HUES64 (cell line): ENCODE results near the gene ST3GAL4.
A peak's percentile ranks its signal among the peaks of the same experiment; 100 is the strongest.

ENCODE experiments used
- H3K27ac ChIP-seq: 2 replicates; pipeline ENCODE4 v1.7.0; 2013; ENCODE audit warnings: low read depth, low read length, inconsistent platforms
- H3K27me3 ChIP-seq: 2 replicates; pipeline ENCODE4 v1.6.1; 2013; ENCODE audit warnings: mild to moderate bottlenecking, low read length; ENCODE audit not compliant: insufficient read depth
- H3K36me3 ChIP-seq: 2 replicates; pipeline ENCODE4 v1.6.1; 2013; ENCODE audit warnings: mild to moderate bottlenecking, low read length; ENCODE audit not compliant: insufficient read depth
- H3K4me1 ChIP-seq: 2 replicates; pipeline ENCODE4 v1.6.1; 2013; ENCODE audit warnings: mild to moderate bottlenecking, low read length, moderate library complexity; ENCODE audit not compliant: insufficient read depth
- H3K4me3 ChIP-seq: 2 replicates; pipeline ENCODE4 v1.5.1; 2013; ENCODE audit warnings: mild to moderate bottlenecking, low read length, moderate library complexity
- H3K9ac ChIP-seq: 2 replicates; pipeline ENCODE4 v1.6.1; 2013; ENCODE audit warnings: mild to moderate bottlenecking, low read depth, low read length
- H3K9me3 ChIP-seq: 2 replicates; pipeline ENCODE4 v1.6.1; 2013; ENCODE audit warnings: low read depth, low read length; ENCODE audit not compliant: insufficient read depth
- WGBS: fragments of 150-250, 120-280 bp; methylation state at CpG from one replicate; pipeline ENCODE4 v1.1.7; 2013; ENCODE audit warnings: missing lambda C conversion rate; 5-methylcytosine and 5-hydroxymethylcytosine counted together

The ST3GAL4 gene

DNA sequence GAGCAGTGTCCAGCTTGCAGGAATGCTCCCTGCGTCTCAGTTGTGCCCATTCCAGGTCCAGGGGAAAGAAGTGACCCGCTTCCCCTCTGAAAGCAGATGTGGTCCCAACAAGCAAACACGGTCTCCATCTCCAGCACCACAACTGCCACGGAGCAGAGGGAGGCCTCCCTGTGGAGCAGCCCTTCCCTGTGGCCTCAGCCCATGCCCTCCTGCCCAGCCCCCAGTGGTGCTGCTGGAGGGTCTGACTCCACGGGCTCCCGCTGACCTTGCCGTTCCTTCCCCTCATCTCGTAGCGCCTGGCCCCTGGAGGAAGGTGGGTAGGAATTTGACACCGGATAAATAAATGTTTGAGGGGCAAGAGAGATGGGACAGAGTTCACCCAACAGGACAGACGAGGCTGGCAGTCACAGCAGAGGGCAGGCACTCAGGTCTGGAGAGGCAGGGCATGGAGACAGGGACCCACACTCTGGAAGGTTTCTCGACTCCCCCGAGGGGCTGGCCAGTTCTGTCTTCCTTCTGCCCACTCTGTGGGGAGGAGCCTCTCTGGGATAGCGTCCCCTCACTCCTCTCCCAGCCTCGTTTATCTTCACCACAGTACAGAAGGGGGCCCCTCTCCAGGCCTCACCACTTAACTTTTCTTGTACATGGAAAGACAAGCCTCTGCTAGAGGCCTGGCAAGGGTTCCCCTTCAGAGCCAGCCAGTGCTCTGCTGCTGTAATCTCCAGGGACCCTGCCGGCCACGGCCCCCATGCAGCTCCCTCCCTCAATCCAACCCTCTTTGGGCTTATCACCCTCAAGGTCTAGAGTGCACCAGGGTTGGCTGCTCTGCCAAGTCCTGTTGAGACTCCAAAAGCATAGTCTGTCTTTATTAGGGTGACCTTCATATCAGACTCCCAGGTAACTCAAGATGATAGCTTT, 7.5 kb upstream of the ST3GAL4 start:
- Histone ChIP-seq H3K4me3 (no peak overlapping the region), H3K36me3 (peaks cover 29% of the 10 kb centered on the region), H3K27me3 (no peaks in the 10 kb centered on the region), H3K4me1 (peaks cover 33% of the 10 kb centered on the region), H3K27ac (no peak overlapping the region), H3K9ac (no peak overlapping the region), H3K9me3 (no peaks in the 10 kb centered on the region)
- 88% methylated on average over 17 of the region's 17 CpGs for WGBS

DNA sequence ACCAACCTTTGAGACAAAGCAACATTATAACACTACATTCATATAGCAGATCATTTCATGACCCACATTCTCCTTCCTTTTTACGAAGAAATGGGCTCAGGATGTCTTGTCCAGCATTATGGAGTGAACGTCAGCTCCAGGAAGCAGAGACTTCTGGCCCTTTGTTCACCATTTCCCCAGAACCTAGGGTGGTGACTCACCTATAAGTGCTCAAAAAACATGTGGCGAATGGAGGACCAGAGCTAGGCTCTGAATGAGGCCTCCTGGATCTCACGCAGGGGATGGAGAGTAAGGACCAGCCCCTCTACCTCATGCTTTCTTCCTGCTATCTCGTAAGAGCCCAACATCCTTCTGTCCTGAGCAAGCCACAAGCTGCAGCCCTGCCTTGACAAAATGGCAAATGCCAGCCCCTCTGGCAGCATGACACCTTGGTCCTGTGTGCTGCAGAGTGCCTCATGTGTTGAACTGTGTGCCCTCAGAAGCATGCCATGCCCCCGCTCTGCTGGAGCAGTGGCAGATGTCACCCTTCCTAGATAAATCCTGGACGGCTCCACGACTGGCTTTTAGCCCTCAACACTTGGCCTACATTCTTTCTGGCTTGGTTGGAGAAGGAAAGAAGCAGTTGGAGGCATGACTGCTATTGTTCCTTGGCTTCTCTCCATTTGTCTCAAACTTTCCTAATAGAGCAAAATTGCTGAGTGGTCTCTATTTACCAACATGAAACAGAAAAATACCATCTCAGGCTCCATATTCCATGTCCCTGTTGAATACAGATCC, 6.5 kb upstream of the ST3GAL4 start:
- 93% methylated on average over 8 of the region's 8 CpGs for WGBS
- Histone ChIP-seq H3K36me3 (peaks cover 19% of the 10 kb centered on the region), H3K27me3 (no peaks in the 10 kb centered on the region), H3K9me3 (no peaks in the 10 kb centered on the region), H3K9ac (no peak overlapping the region), H3K4me1 (peaks cover 43% of the 10 kb centered on the region), H3K4me3 (no peak overlapping the region), H3K27ac (no peak overlapping the region)

DNA sequence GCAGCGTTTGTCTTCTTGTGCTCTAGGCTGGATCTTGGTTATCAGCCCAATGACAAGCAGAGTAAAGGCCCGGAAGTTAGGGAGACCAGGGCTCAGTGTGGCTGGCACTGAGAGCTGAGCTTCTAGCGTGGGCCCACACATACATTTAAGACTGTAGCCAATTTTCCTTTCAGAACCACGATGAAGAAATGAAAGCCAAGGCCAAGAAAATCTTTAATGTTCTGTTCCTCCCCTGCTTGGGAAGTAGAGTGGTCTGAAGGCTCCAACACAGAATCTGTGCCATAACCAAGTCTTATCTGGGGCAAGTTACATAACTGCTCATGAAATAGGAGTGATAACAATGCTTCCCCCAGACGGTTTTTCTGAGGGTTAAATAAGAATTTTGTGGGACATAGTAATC, 4.7 kb upstream of the ST3GAL4 start:
- no peak overlapping the region for H3K27ac ChIP-seq

DNA sequence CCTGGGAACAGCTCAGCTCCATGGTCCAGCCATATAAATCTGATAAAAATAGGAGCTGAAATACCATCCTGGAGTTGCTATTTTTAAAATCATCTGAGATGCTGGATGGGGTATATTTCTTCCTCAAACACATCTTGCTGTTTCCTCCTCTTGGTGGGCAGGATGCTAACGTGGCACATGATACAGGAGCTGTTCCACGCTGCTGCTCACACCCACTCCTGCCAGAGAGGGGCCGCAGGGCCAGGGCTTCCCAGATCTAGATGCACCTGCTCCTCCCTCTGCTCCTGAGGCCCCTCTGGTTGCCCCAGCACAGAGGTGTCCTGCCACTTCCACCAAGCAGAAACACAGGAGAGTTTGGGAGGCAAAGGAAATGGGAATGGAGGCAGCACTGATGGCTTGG, 3.3 kb upstream of the ST3GAL4 start:
- Histone ChIP-seq H3K9ac (no peak overlapping the region), H3K4me3 (no peak overlapping the region), H3K27ac (no peak overlapping the region), H3K27me3 (no peaks in the 10 kb centered on the region; the same call in 1 of the 2 replicates), H3K36me3 (peaks cover 9% of the 10 kb centered on the region), H3K9me3 (no peaks in the 10 kb centered on the region), H3K4me1 (peaks cover 35% of the 10 kb centered on the region)
- 92% methylated on average over 3 of the region's 3 CpGs for WGBS

More for the DNA sequence above, 4.7 kb upstream of the ST3GAL4 start:
- Histone ChIP-seq H3K36me3 (peaks cover 9% of the 10 kb centered on the region), H3K4me1 (peaks cover 38% of the 10 kb centered on the region), H3K27me3 (no peaks in the 10 kb centered on the region), H3K9ac (no peak overlapping the region), H3K4me3 (no peak overlapping the region), H3K9me3 (no peaks in the 10 kb centered on the region)
- 95% methylated on average over 5 of the region's 5 CpGs for WGBS

DNA sequence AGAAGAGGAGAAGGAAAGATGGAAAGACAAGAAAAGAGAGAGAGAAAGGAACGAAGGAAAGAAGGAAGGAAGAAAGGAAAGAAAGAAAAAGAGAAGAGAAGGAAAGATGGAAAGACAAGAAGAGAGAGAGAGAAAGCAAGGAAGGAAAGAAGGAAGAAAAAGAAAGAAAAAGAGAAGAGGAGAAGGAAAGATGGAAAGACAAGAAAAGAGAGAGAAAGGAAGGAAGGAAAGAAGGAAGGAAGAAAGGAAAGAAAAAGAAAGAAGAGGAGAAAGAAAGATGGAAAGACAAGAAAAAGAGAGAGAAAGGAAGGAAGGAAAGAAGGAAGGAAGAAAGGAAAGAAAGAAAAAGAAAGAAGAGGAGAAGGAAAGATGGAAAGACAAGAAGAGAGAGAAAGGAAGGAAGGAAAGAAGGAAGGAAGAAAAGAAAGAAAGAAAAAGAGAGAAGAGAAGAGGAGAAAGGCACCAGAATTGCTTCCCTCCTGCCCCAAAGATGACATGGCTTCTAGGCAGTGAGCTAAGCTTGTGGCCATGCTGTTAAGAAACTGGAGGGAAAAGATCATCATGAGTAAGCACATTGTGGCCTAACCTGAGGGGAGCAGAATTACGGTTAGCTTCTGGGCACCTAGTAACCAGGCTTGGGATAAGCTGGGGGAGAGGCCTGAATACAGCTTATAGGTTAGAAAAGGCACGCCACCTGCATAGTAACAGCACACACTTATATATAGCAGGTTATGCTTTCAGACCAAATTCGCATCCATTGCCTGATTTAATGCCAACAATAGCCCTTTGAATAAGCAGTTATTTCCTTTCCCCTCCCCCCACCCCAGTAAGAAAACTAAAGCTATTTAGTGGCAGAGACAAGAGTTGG, 2.3 kb upstream of the ST3GAL4 start:
- Histone ChIP-seq H3K9ac (no peak overlapping the region; the same call in 1 of the 2 replicates), H3K4me1 (peaks cover 30% of the 10 kb centered on the region), H3K9me3 (no peaks in the 10 kb centered on the region), H3K27me3 (no peaks in the 10 kb centered on the region; the same call in 1 of the 2 replicates), H3K27ac (no peak overlapping the region), H3K4me3 (0 out of 2 replicates have a peak overlapping the region, but pooled peaks have one; percentile 0), H3K36me3 (peaks cover 9% of the 10 kb centered on the region)
- WGBS: 84% methylated on average over 4 of the region's 4 CpGs

DNA sequence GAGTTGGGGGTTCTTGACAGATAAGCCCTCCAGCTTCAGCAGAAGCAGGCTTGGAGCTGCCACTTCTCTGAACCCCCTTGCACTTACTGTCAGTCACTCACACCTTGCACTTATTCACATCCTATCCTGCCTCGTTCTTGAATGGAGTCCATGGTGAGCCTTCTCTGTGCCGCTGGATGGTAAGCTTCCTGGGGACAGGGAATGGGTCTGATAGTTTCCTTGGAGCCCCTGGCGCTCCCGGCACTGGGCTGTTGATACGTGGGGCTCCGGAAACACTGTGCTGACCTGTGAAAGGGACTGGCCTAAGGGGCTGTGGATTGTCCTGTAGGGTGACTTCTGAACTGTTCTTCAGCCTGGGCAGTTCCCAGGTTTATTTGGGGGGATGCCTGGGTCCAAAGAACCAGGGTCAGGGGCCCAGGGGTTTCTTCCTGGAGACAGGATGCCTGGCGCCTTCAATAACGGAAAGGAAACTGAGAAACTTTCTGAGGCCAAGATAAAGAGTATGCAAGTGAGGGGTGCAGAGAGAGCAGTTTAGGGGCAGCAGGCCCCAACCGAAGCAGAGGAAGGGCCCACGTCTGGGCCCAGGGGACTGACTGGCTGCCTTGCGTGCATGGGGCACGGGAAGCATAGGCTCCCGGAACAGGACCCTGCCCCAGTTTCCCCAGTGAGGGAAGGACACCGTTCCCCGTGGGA, 709 bp upstream of the ST3GAL4 start:
- peaks cover 9% of the 10 kb centered on the region for H3K36me3 ChIP-seq
- peak overlapping the region; percentile 51; the same call in 1 of the 2 replicates for H3K27ac ChIP-seq
- H3K4me3 ChIP-seq: peak overlapping the region; percentile 87
- H3K27me3 ChIP-seq: no peaks in the 10 kb centered on the region; the same call in 1 of the 2 replicates
- 27% methylated on average over 15 of the region's 15 CpGs for WGBS
- no peaks in the 10 kb centered on the region for H3K9me3 ChIP-seq
- peak overlapping the region; percentile 87 for H3K9ac ChIP-seq
- H3K4me1 ChIP-seq: peaks cover 24% of the 10 kb centered on the region

DNA sequence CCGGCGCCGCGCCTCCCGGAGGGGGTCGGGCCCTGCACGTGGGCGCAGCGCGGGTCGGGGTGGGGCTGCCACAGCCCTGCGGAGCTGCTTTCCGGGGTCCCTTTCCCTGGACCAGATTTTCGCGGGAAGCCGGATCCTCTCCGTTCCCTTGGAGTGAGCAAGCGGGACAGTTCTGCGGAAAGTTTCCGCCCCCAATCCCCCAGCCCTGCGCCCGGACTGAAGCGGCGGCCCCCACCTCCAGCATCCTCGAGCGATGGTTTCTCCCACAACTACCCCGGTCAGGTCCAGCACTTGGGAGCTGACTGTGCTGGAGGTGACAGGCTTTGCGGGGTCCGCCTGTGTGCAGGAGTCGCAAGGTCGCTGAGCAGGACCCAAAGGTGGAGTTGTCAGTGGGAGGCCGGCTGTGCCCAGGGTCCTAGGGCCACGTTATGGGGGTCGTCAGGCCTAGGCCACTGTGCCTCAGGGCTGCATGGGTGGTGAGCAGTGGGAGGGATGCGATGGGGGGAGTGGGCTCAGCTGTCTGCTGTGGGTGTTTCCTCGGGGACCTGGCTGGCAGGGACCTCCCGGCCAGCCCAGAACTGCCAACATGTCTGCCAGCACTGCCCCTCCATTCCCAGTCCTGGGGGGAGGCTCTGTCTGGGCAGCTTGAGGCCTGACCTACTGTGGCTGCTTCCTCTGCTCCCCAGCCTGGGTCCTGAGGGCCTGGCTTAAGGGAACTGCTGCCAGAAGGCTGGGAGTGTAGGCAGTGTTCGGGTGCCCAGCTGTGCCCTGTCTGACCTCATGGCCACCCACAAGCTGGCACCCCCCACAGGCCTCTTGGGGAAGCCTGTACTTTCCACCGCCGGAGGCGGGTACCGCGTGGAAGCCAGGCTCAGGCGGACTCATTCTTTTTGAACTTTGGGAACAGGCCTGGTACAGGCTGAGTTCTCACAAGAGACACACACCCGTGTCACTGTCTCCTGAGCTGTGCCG, 726 bp downstream of the ST3GAL4 start:
- H3K9ac ChIP-seq: peak overlapping the region; percentile 69

DNA sequence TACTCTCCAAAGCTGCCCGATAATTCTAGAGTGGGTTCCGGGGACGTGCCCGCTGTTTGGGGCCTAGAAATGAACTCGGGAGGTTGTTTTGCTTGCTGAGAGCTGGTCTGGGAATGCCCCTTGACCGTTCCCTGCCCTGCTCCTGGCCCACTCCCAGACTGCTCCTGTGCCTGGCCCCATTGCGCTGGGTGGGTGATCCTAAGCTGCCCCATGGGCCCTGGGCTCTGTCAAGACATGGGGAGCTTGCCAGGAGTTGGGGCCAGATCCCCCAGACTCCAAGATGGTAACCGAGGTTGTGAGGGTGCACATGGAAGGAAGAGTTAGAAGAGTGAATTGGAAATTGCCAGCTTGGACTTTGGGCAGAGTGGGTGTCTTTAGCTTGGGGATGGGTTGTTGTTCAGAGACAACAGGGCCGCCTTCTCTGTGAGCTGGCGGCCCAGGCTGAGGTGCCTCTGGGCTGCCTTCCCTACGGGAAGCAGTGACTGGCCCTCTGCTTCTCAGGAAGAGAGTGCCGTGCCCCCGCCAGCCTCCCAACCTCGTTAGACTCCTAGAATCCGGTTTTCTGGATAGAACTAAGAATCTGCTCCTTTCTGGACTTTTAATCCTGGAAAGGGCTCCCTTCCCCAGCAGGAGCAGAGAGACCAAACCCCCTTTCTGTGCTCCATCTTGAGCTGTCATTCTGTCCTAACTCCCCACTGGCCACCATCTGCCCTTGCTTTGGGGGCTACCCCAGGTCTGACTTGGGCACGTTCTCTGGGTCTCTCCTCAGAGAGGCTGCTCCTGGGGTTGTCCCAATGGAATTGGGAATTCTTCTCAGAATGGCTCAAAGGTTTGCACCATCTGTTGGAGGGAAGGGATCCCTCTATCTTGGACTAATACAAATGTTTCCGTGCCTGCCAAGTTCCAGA, 1.8 kb downstream of the ST3GAL4 start:
- H3K36me3 ChIP-seq: peaks cover under 1% of the 10 kb centered on the region; the same call in 1 of the 2 replicates
- no peaks in the 10 kb centered on the region; the same call in 1 of the 2 replicates for H3K27me3 ChIP-seq
- peaks cover 20% of the 10 kb centered on the region for H3K4me1 ChIP-seq
- H3K4me3 ChIP-seq: peak overlapping the region; percentile 87; the same call in 1 of the 2 replicates
- H3K27ac ChIP-seq: no peak overlapping the region
- WGBS: 90% methylated on average over 17 of the region's 17 CpGs
- no peaks in the 10 kb centered on the region for H3K9me3 ChIP-seq
- H3K9ac ChIP-seq: no peak overlapping the region

More for the DNA sequence above, 726 bp downstream of the ST3GAL4 start:
- Histone ChIP-seq H3K9me3 (no peaks in the 10 kb centered on the region), H3K4me3 (peak overlapping the region; percentile 87), H3K4me1 (peaks cover 20% of the 10 kb centered on the region), H3K27ac (no peak overlapping the region), H3K36me3 (peaks cover 5% of the 10 kb centered on the region), H3K27me3 (no peaks in the 10 kb centered on the region; the same call in 1 of the 2 replicates)
- WGBS: 20% methylated on average over 46 of the region's 46 CpGs
